Neuronal stem cell (in vitro differentiated cells): ENCODE measurements around the gene UPK1A.
A peak's percentile ranks its signal among the peaks of the same experiment; 100 is the strongest.

Experiments
- DNase-seq: peaks from one replicate; pipeline ENCODE4 v3.0.0-alpha.2; 2013; ENCODE audit warnings: low spot score
- H2AFZ ChIP-seq: one replicate; pipeline ENCODE4 v1.6.1; 2013; ENCODE audit warnings: mild to moderate bottlenecking, low read length, inconsistent platforms
- H2AK5ac ChIP-seq: 2 replicates; pipeline ENCODE4 v1.6.1; 2013; ENCODE audit warnings: low read depth, mild to moderate bottlenecking, inconsistent platforms, low read length, moderate library complexity, mixed read lengths
- H2BK120ac ChIP-seq: 2 replicates; pipeline ENCODE4 v1.6.1; 2013; ENCODE audit warnings: low read depth, mild to moderate bottlenecking, inconsistent platforms, low read length, moderate library complexity, mixed read lengths
- H2BK12ac ChIP-seq: one replicate; pipeline ENCODE4 v1.6.1; 2013; ENCODE audit warnings: low read length, inconsistent platforms
- H2BK15ac ChIP-seq: 2 replicates; pipeline ENCODE4 v1.6.1; 2013; ENCODE audit warnings: mild to moderate bottlenecking, low read length, inconsistent platforms, mixed read lengths
- H2BK5ac ChIP-seq: one replicate; pipeline ENCODE4 v1.6.1; 2013; ENCODE audit warnings: inconsistent platforms, mild to moderate bottlenecking, low read length, moderate library complexity
- H3K14ac ChIP-seq: one replicate; pipeline ENCODE4 v1.6.1; 2013; ENCODE audit warnings: low read length, inconsistent platforms
- H3K18ac ChIP-seq: 2 replicates; pipeline ENCODE4 v1.6.1; 2013; ENCODE audit warnings: low read length, inconsistent platforms
- H3K23ac ChIP-seq: 2 replicates; pipeline ENCODE4 v1.6.1; 2013; ENCODE audit warnings: low read depth, mild to moderate bottlenecking, mixed read lengths, low read length, inconsistent platforms; ENCODE audit not compliant: poor library complexity
- H3K27ac ChIP-seq: replicated peaks from 3 replicates; pipeline ENCODE4 v1.5.1; 2013; ENCODE audit warnings: low read length, inconsistent platforms
- H3K27me3 ChIP-seq, 3 experiments: 2 replicates each; pipeline ENCODE4 v1.6.1; 2013; ENCODE audit warnings: low read length in 3 of 3, mild to moderate bottlenecking in 2 of 3, inconsistent platforms in 1 of 3, low read depth in 1 of 3, mixed read lengths in 1 of 3, moderate library complexity in 1 of 3; ENCODE audit not compliant: control insufficient read depth in 3 of 3, insufficient read depth in 3 of 3
- H3K36me3 ChIP-seq, 2 donors: replicated peaks in 1 of 2; 2 replicates each; pipeline ENCODE4 v1.6.1; 2013; ENCODE audit warnings: low read length in 2 of 2; ENCODE audit not compliant: control insufficient read depth in 2 of 2, insufficient read depth in 2 of 2
- H3K4ac ChIP-seq: 2 replicates; pipeline ENCODE4 v1.6.1; 2013; ENCODE audit warnings: inconsistent platforms, mild to moderate bottlenecking, low read length, moderate library complexity
- H3K4me1 ChIP-seq, 2 donors: 1 replicate in 1 of 2; 2 replicates in 1 of 2; pipeline ENCODE4 v1.6.1; 2013; ENCODE audit warnings: low read length in 2 of 2, low read depth in 1 of 2; ENCODE audit not compliant: control insufficient read depth in 2 of 2, insufficient read depth in 1 of 2
- H3K4me2 ChIP-seq: one replicate; pipeline ENCODE4 v1.6.1; 2013; ENCODE audit warnings: mild to moderate bottlenecking, low read length, inconsistent platforms; ENCODE audit not compliant: insufficient read depth, poor library complexity, severe bottlenecking
- H3K4me3 ChIP-seq, 2 donors: 2 replicates each; pipeline ENCODE4 v1.5.1; 2013; ENCODE audit warnings: low read length in 2 of 2, mild to moderate bottlenecking in 2 of 2, inconsistent platforms in 1 of 2, moderate library complexity in 1 of 2
- H3K79me1 ChIP-seq: one replicate; pipeline ENCODE4 v1.6.1; 2013; ENCODE audit warnings: low read depth, mild to moderate bottlenecking, inconsistent platforms, low read length, moderate library complexity
- H3K9ac ChIP-seq: one replicate; pipeline ENCODE4 v1.6.1; 2013; ENCODE audit warnings: mild to moderate bottlenecking, low read depth, low read length, inconsistent platforms; ENCODE audit not compliant: poor library complexity
- H3K9me3 ChIP-seq, 2 donors: replicated peaks in 1 of 2; 2 replicates each; pipeline versions ENCODE3 to v1.6.1; 2013; ENCODE audit warnings: low read length in 2 of 2, mild to moderate bottlenecking in 2 of 2, inconsistent platforms in 1 of 2, low read depth in 1 of 2, mixed read lengths in 1 of 2, moderate library complexity in 1 of 2; ENCODE audit not compliant: control insufficient read depth in 2 of 2, insufficient read depth in 1 of 2
- H4K8ac ChIP-seq: one replicate; pipeline ENCODE4 v1.6.1; 2013; ENCODE audit warnings: low read depth, mild to moderate bottlenecking, inconsistent platforms, low read length, moderate library complexity
- H4K91ac ChIP-seq: one replicate; pipeline ENCODE4 v1.6.1; 2013; ENCODE audit warnings: low read length, low read depth, mild to moderate bottlenecking, inconsistent platforms; ENCODE audit not compliant: poor library complexity
- WGBS, 2 donors: extraction: QIAGEN DNeasy Blood & Tissue Kit; methylation state at CpG; one replicate each; pipeline ENCODE4 v1.1.7; 2013; ENCODE audit warnings: missing lambda C conversion rate in 2 of 2, mixed read lengths in 1 of 2; ENCODE audit not compliant: insufficient read length in 2 of 2, insufficient replicate concordance in 1 of 2; ENCODE audit errors: extremely low coverage in 2 of 2; 5-methylcytosine and 5-hydroxymethylcytosine counted together

The UPK1A gene

GRCh38 chr19:35703343-35703742 is 37.0 kb downstream of the UPK1A start:
- no peaks in the 10 kb centered on the region for H3K79me1 ChIP-seq
- H2BK5ac ChIP-seq, result no peak overlapping the region
- no peak overlapping the region for H4K91ac ChIP-seq
- no peak for DNase-seq
- H3K4me3 ChIP-seq, result peak overlapping the region in 1 of 2 donors; percentile 52
- no peaks in the 10 kb centered on the region for H3K36me3 ChIP-seq
- H4K8ac ChIP-seq, result no peak overlapping the region
- peaks cover 0 to 2% of the 10 kb centered on the region in 2 donors for H3K4me1 ChIP-seq
- H3K9me3 ChIP-seq, result no peaks in the 10 kb centered on the region
- WGBS, 2 donors, result no CpG with 5 or more reads among the region's 9 CpGs
- peak overlapping the region; percentile 11 for H3K4me2 ChIP-seq
- H2BK12ac ChIP-seq, result no peak overlapping the region
- H3K14ac ChIP-seq, result no peak overlapping the region
- peak overlapping the region; percentile 44 for H3K18ac ChIP-seq
- H3K27me3 ChIP-seq, result peaks cover 0 to 7% (median 0%) of the 10 kb centered on the region in 3 experiments
- no peak overlapping the region for H2AK5ac ChIP-seq
- no peak overlapping the region for H3K23ac ChIP-seq
- H3K4ac ChIP-seq, result no peak overlapping the region
- H3K9ac ChIP-seq, result no peak overlapping the region
- no peak overlapping the region for H3K27ac ChIP-seq
- no peak overlapping the region for H2AFZ ChIP-seq
- no peak overlapping the region for H2BK15ac ChIP-seq
- no peak overlapping the region for H2BK120ac ChIP-seq

GRCh38 chr19:35704218-35704617 is 37.9 kb downstream of the UPK1A start, which contains the start of gene ZBTB32:
TSS of gene ZBTB32 (plus strand) at chr19:35704558. CDS start at chr19:35714627, 10,069 bp downstream.
- Histone ChIP-seq H3K18ac (peak within 1 kb of the TSS; percentile 44), H3K9me3 (no peaks in the 10 kb centered on the region), H2AK5ac (no peak within 1 kb of the TSS), H2BK12ac (no peak within 1 kb of the TSS), H2BK5ac (no peak within 1 kb of the TSS), H3K23ac (no peak within 1 kb of the TSS), H3K36me3 (no peaks in the 10 kb centered on the region), H3K4me2 (no peak within 1 kb of the TSS), H3K4me1 (peaks cover 0 to 2% of the 10 kb centered on the region in 2 donors), H3K27me3 (peaks cover 0 to 7% (median 0%) of the 10 kb centered on the region in 3 experiments), H3K4ac (no peak within 1 kb of the TSS), H4K8ac (no peak within 1 kb of the TSS), H2BK120ac (no peak within 1 kb of the TSS), H3K79me1 (no peaks in the 10 kb centered on the region), H3K9ac (no peak within 1 kb of the TSS), H2BK15ac (no peak within 1 kb of the TSS), H4K91ac (no peak within 1 kb of the TSS), H2AFZ (no peak within 1 kb of the TSS), H3K27ac (no peak within 1 kb of the TSS), H3K14ac (no peak within 1 kb of the TSS), H3K4me3 (peak within 1 kb of the TSS in 1 of 2 donors; percentile 52)
- WGBS, 2 donors, result no CpG with 5 or more reads among the region's 24 CpGs
- DNase-seq, result peak; percentile 21

- Histone ChIP-seq H3K4me1 (peaks cover 2% of the 10 kb centered on the region in 2 donors), H2BK12ac (no peak overlapping the region), H3K27me3 (peaks cover 0 to 3% (median 0%) of the 10 kb centered on the region in 3 experiments), H4K91ac (no peak overlapping the region), H3K27ac (no peak overlapping the region), H3K9me3 (no peaks in the 10 kb centered on the region), H2BK5ac (no peak overlapping the region), H2AFZ (no peak overlapping the region), H3K36me3 (no peaks in the 10 kb centered on the region), H3K79me1 (no peaks in the 10 kb centered on the region), H3K18ac (no peak overlapping the region), H3K14ac (no peak overlapping the region), H2BK15ac (no peak overlapping the region), H2BK120ac (no peak overlapping the region), H3K4me3 (no peak overlapping the region), H3K4me2 (no peak overlapping the region), H3K4ac (no peak overlapping the region), H4K8ac (no peak overlapping the region), H3K9ac (no peak overlapping the region), H3K23ac (no peak overlapping the region), H2AK5ac (no peak overlapping the region)
- WGBS, 2 donors, result no CpG with 5 or more reads among the region's 1 CpG
- no peak for DNase-seq
Measured at GRCh38 chr19:35708391-35708790, 42.1 kb downstream of the UPK1A start.

- no peak overlapping the region for H3K4me2 ChIP-seq
- no peak overlapping the region for H3K23ac ChIP-seq
- no peaks in the 10 kb centered on the region for H3K36me3 ChIP-seq
- WGBS, 2 donors, result no CpG with 5 or more reads among the region's 13 CpGs
- no peak overlapping the region for H3K14ac ChIP-seq
- no peak for DNase-seq
- peaks cover 10% of the 10 kb centered on the region in 2 donors for H3K4me1 ChIP-seq
- H2BK5ac ChIP-seq, result no peak overlapping the region
- no peak overlapping the region for H2BK15ac ChIP-seq
- H3K79me1 ChIP-seq, result peaks cover 6% of the 10 kb centered on the region
- H3K18ac ChIP-seq, result no peak overlapping the region
- no peak overlapping the region for H2AFZ ChIP-seq
- no peak overlapping the region for H4K8ac ChIP-seq
- peaks cover 0 to 5% (median 0%) of the 10 kb centered on the region in 3 experiments for H3K27me3 ChIP-seq
- H3K4ac ChIP-seq, result no peak overlapping the region
- H4K91ac ChIP-seq, result no peak overlapping the region
- no peak overlapping the region for H3K9ac ChIP-seq
- H2AK5ac ChIP-seq, result no peak overlapping the region
- no peaks in the 10 kb centered on the region for H3K9me3 ChIP-seq
- H2BK12ac ChIP-seq, result no peak overlapping the region
- peak overlapping the region in 1 of 2 donors; percentile 9 for H3K4me3 ChIP-seq
- no peak overlapping the region for H2BK120ac ChIP-seq
- H3K27ac ChIP-seq, result no peak overlapping the region
Measured at GRCh38 chr19:35710784-35711723, 44.7 kb downstream of the UPK1A start.
